NCI-H460 (cell line): ENCODE data around the gene MFN1. TPM values are rescaled to one million over a fixed set of nuclear protein-coding genes. Genes with fewer than 3 reads are reported as not detected.
A peak's percentile ranks its signal among the peaks of the same experiment; 100 is the strongest.

ENCODE experiments used
- DNase-seq: peaks from one replicate; pipeline ENCODE4 v3.0.0-alpha.2; 2016; ENCODE audit warnings: low read depth; ENCODE audit errors: extremely low read depth
- total RNA-seq: library from RNA; depleted of rRNA; stranded (reverse); fragments of >200 nt; shearing (Covaris generic); gene quantifications from 2 replicates; pipeline ENCODE4 v1.2.3, GENCODE V29; 2014

Gene MFN1
- total RNA-seq, 1 experiment from 2014 or later, result 42.4 TPM

- DNase-seq, result no peak
Observed at GRCh38 chr3:179333084-179333483, 14.4 kb upstream of the MFN1 start.

- DNase-seq, result no peak
Observed at GRCh38 chr3:179336345-179336929, 11.1 kb upstream of the MFN1 start.

GRCh38 chr3:179348325-179349013, 960 bp downstream of the MFN1 start:
- no peak for DNase-seq

- no peak for DNase-seq
Observed at GRCh38 chr3:179355996-179356395, 8.5 kb downstream of the MFN1 start.

GRCh38 chr3:179363332-179363731, 15.8 kb downstream of the MFN1 start:
- no peak for DNase-seq

- no peak for DNase-seq
Observed at GRCh38 chr3:179369621-179370020, 22.1 kb downstream of the MFN1 start.

GRCh38 chr3:179373938-179374337, 26.4 kb downstream of the MFN1 start:
- DNase-seq, result no peak

GRCh38 chr3:179375091-179375999, 27.8 kb downstream of the MFN1 start:
- no peak for DNase-seq

- DNase-seq, result no peak
Observed at GRCh38 chr3:179376474-179376873, 29.0 kb downstream of the MFN1 start.

- DNase-seq, result no peak
Observed at GRCh38 chr3:179391906-179392305, 44.4 kb downstream of the MFN1 start.

GRCh38 chr3:179398574-179399231, 51.2 kb downstream of the MFN1 start:
- no peak for DNase-seq

GRCh38 chr3:179401561-179401960, 54.1 kb downstream of the MFN1 start:
- DNase-seq, result no peak

- no peak for DNase-seq
Observed at GRCh38 chr3:179402963-179403362, 55.5 kb downstream of the MFN1 start.

GRCh38 chr3:179404307-179404706, 56.8 kb downstream of the MFN1 start:
- no peak for DNase-seq

- no peak for DNase-seq
Observed at GRCh38 chr3:179410331-179410730, 62.8 kb downstream of the MFN1 start.

- DNase-seq, result no peak
Observed at GRCh38 chr3:179410999-179411398, 63.5 kb downstream of the MFN1 start.

GRCh38 chr3:179414804-179415203, 67.3 kb downstream of the MFN1 start:
- no peak for DNase-seq

- no peak for DNase-seq
Observed at GRCh38 chr3:179415377-179415776, 67.9 kb downstream of the MFN1 start.

- no peak for DNase-seq
Observed at GRCh38 chr3:179416681-179417080, 69.2 kb downstream of the MFN1 start.

- DNase-seq, result no peak
Observed at GRCh38 chr3:179418610-179419009, 71.1 kb downstream of the MFN1 start.

- DNase-seq, result peak; percentile 11
Observed at GRCh38 chr3:179421500-179421899, 74.0 kb downstream of the MFN1 start.
